ENCODE data around the gene GRWD1. TPM values are rescaled to one million over a fixed set of nuclear protein-coding genes. Genes with fewer than 3 reads are reported as not detected.

The GRWD1 gene
- 32.2 and 62.4 TPM in 2 replicates for total RNA-seq

DNA sequence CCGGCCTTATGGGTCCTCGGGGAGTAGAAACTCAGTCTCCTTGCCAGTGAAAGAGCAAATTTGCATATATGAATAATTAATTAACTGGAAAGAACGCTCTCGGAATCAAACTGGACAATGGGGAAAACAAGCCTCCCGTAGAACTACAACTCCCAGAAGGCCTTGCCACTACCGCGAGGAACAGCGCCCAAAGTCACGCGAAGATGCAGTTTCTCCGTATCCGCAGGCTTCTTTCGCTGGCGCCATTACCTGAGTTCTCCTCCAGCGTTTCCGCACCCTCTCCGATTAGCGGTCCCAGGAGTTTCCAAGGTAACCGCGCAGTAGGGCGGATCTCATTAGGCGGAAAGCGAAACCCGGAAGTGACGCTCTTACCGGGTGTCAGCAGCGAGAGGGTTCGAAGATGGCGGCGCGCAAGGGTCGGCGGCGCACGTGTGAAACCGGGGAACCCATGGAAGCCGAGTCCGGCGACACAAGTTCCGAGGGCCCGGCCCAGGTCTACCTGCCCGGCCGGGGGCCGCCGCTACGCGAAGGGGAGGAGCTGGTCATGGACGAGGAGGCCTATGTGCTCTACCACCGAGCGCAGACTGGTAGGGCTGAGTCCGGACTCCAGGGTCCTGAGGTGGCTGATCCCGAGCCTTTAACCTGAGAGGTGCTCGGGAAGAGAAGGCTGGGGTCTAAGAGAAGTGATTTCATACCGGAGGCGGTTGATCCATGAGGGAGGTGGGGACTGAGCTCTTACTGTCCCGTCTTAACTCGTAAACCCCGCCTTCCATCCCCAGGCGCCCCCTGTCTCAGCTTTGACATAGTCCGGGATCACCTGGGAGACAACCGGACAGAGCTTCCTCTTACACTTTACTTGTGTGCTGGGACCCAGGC, at the start of gene GRWD1:
GRWD1 (plus strand) TSS at position 378 of the 876 bp plus-strand sequence; CDS start at position 401, 23 bp downstream.

DNA sequence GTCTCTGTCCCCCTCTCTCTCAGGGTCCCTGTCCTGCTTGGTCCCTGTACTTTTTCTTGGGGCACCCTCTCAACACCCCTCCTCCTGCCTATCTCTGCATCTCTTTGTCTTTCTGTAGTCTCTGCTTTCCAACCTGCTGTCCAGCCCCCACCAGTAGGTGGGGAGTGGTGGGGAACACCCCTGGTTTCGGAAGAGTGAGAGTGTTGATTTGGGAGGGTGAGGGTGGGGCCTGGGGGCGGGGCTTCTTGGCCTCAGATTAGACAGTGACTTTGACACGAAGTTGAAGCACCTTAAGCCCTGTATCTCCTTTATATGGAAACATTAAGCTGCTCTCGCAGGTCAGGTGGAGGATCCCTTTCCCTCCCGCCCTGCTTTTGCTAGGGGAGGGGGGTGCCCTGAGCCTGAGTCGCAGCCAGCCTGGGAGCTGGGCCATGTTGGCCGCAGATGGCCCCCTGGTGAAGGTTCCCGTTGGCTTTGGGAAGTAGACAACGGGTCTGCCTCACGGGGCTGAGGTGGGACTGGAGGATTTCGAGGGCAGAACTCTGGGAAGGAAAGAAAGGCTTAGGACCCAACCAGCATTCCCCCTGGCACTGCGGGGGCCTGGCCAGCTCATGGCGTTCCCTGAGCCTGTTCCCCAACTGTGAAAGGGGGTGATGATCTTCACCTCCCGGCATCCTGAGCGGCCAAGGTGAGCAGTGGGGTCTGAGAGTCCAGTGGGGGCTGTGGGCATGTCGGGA, 9.6 kb downstream of the GRWD1 start, which contains the start of gene KCNJ14:
KCNJ14 (plus strand) TSS at position 404 of the 737 bp plus-strand sequence. CDS start 6,151 bp downstream, outside the sequence.

DNA sequence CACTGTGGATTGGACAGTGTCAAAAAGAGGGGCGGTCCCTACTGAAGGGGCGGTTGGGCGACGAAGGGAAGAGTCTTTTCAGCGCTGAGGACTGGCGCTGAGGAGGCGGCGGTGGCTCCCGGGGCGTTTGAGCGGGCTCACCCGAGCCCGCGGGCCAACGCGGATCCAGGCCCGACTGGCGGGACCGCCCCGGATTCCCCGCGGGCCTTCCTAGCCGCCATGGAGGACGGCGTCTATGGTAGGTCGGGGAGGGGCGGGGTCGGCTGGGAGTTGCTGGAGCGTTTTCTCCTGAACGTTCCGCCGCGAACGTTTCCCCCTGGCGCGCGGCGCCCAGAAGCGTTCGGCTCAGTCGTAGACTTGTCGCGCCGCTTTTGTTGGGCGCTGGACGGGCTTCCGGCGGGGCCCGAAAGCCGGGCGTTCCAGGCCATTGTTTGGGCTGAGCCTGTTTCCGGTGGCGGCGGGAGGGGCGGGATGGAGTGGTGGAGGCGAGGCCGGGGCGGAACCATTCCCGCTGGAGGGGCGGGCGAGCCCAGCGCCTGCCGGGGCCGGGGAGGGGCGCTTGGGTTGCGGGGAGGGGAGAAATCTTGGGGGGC, 23.6 kb downstream of the GRWD1 start, which contains the start of gene CYTH2:
CYTH2 (plus strand) TSS at position 81 of the 593 bp plus-strand sequence; CDS start at position 220, 139 bp downstream.

Other genes with a start within 250 kb of the GRWD1 start
- gene CARD8, start 190.1 kb upstream of the GRWD1 start, total RNA-seq, result 13.1 and 32.8 TPM in 2 replicates
- gene ZNF114, start 175.9 kb upstream of the GRWD1 start, total RNA-seq, result 0.29 and 0.66 TPM in 2 replicates
- gene EMP3, start 120.4 kb upstream of the GRWD1 start, total RNA-seq, result 139 and 150 TPM in 2 replicates
- gene TMEM143, start 82.0 kb upstream of the GRWD1 start, total RNA-seq, result 3.3 and 5.0 TPM in 2 replicates
- not detected in 2 replicates for gene SYNGR4, start 81.6 kb upstream of the GRWD1 start, total RNA-seq
- 128 and 129 TPM in 2 replicates for gene KDELR1, start 54.4 kb upstream of the GRWD1 start, total RNA-seq
- gene GRIN2D, start 52.3 kb upstream of the GRWD1 start, total RNA-seq, result 5.0 and 7.2 TPM in 2 replicates
- gene KCNJ14, start 9.6 kb downstream of the GRWD1 start, total RNA-seq, result 0.29 and 0.66 TPM in 2 replicates
- gene CYTH2, start 23.4 kb downstream of the GRWD1 start, total RNA-seq, result 54.5 and 70.9 TPM in 2 replicates
- 0.14 TPM in 1 of 2 replicates, not detected in the other for gene LMTK3, start 65.9 kb downstream of the GRWD1 start, total RNA-seq
- gene SULT2B1, start 106.2 kb downstream of the GRWD1 start, total RNA-seq, result 0.22 TPM in 1 of 2 replicates, not detected in the other
- not detected in 2 replicates for gene SPACA4, start 160.8 kb downstream of the GRWD1 start, total RNA-seq
- gene FAM83E, start 169.1 kb downstream of the GRWD1 start, total RNA-seq, result 0.57 TPM in 1 of 2 replicates, not detected in the other
- gene RPL18, start 173.2 kb downstream of the GRWD1 start, total RNA-seq, result 1,434 and 1,613 TPM in 2 replicates
- 14.4 and 15.2 TPM in 2 replicates for gene SPHK2, start 173.5 kb downstream of the GRWD1 start, total RNA-seq
- gene DBP, start 191.4 kb downstream of the GRWD1 start, total RNA-seq, result 1.1 and 4.8 TPM in 2 replicates
- 0.88 TPM in 1 of 2 replicates, not detected in the other for gene CA11, start 200.2 kb downstream of the GRWD1 start, total RNA-seq
- not detected in 2 replicates for gene NTN5, start 227.0 kb downstream of the GRWD1 start, total RNA-seq
- gene FUT2, start 250.0 kb downstream of the GRWD1 start, total RNA-seq, result not detected in 2 replicates